ENCODE data around the gene CDX2. TPM values are rescaled to one million over a fixed set of nuclear protein-coding genes. Genes with fewer than 3 reads are reported as not detected.

Gene CDX2
- total RNA-seq, 1 experiment from 2014 or later, result 12.5 TPM

GRCh38 chr13:27929868-27930267 is 39.2 kb downstream of the CDX2 start (continued):
- TF ChIP-seq REST (IDR thresholded peaks at IDR 0.05; ENCODE audit: low read depth), result no peak

GRCh38 chr13:27928805-27929753 is 40.0 kb downstream of the CDX2 start:
- Histone ChIP-seq H3K27me3 (ENCODE audit: insufficient read depth, low read length) (no peaks in the 10 kb centered on the region), H3K4me1 (ENCODE audit: control insufficient read depth in 1 of 2, insufficient read depth in 2 of 2, low read length in 2 of 2) (no peaks in the 10 kb centered on the region), H3K79me2 (ENCODE audit: insufficient read depth, low read length) (no peaks in the 10 kb centered on the region), H3K9me3 (ENCODE audit: control insufficient read depth in 1 of 2, insufficient read depth in 1 of 2, low read depth in 1 of 2, low read length in 2 of 2) (no peaks in the 10 kb centered on the region), H3K36me3 (ENCODE audit: control insufficient read depth in 1 of 2, insufficient read depth in 2 of 2, low read length in 2 of 2) (no peaks in the 10 kb centered on the region), H4K20me1 (ENCODE audit: insufficient read depth) (no peaks in the 10 kb centered on the region), H2AFZ (ENCODE audit: low read depth, low read length, poor library complexity, severe bottlenecking) (no peak overlapping the region), H3K9me2 (ENCODE audit: insufficient read depth) (no peaks in the 10 kb centered on the region), H3K4me2 (ENCODE audit: low read length) (no peak overlapping the region), H3K4me3 (replicated peaks in 1 of 2; ENCODE audit: low read depth in 1 of 2, low read length in 2 of 2) (no peak overlapping the region), H3K27ac (ENCODE audit: low read depth, low read length) (no peak overlapping the region), H3K9ac (ENCODE audit: low read length) (no peak overlapping the region)
- intact Hi-C loops (cut with micrococcal nuclease), result no loop called here
- ChIA-PET CTCF (no interaction called here), POLR2A (no interaction called here), RAD21 (ENCODE audit: low non-redundant PET in 1 of 2, low total read pairs in 2 of 2, uncharacterized antibody in 2 of 2, unreplicated experiment in 2 of 2) (no interaction called here)
- no TSS peak for BruUV-seq (replicated peaks)
- ATAC-seq (no peak), DNase-seq (ENCODE audit: low read depth, low spot score) (no peak)
- TF ChIP-seq EGR1 (IDR thresholded peaks at IDR 0.05; ENCODE audit: low read depth), result no peak
- no peak for TF ChIP-seq SP1 (IDR thresholded peaks at IDR 0.05; ENCODE audit: low read depth)
- no peak for TF ChIP-seq CEBPB (IDR thresholded peaks at IDR 0.05; ENCODE audit: low read depth)
- TF ChIP-seq TCF7L2 (IDR thresholded peaks at IDR 0.05; ENCODE audit: borderline replicate concordance, extremely low read depth, insufficient read depth, insufficient read length), result no peak
- TF ChIP-seq JUND (IDR thresholded peaks at IDR 0.05), result no peak
- TF ChIP-seq POLR2A (IDR thresholded peaks at IDR 0.05; ENCODE audit: borderline replicate concordance, extremely low read depth, insufficient read depth, insufficient read length), result no peak
- no peak for TF ChIP-seq FOSL1 (IDR thresholded peaks at IDR 0.05; ENCODE audit: low read depth)
- TF ChIP-seq REST (IDR thresholded peaks at IDR 0.05; ENCODE audit: low read depth), result no peak
- no peak for TF ChIP-seq ELF1 (IDR thresholded peaks at IDR 0.05; ENCODE audit: borderline replicate concordance, low read depth)
- no peak for TF ChIP-seq EZH2 (IDR thresholded peaks at IDR 0.05)
- no peak for TF ChIP-seq MAX (IDR thresholded peaks at IDR 0.05)
- no peak for TF ChIP-seq POLR2AphosphoS5 (IDR thresholded peaks at IDR 0.05; ENCODE audit: low read depth, low read length)

Data from HCT116 (cell line).